Spleen (tissue), 11 donors: ENCODE results near the gene PTOV1. TPM values are rescaled to one million over a fixed set of nuclear protein-coding genes. Genes with fewer than 3 reads are reported as not detected.
"Not testable (repeated sequence)": the region's sequence is repeated elsewhere in the genome, so short reads cannot be mapped to it uniquely, and the experiment has no call there.

Experiments used
- DNase-seq: peaks from one replicate; pipeline ENCODE4 v3.0.0-alpha.2; 2020
- H3K27ac ChIP-seq, 8 donors: fragments of 200-600 bp; sonication (generic) in 7 of 8; 1 replicate in 4 of 8; 2 replicates in 4 of 8; pipeline versions ENCODE4 v1.5.0 to v1.8.0; 2016 to 2021; ENCODE audit warnings: inconsistent platforms in 4 of 8, mild to moderate bottlenecking in 4 of 8, moderate library complexity in 1 of 8
- H3K27me3 ChIP-seq, 7 donors: fragments of 200-600 bp; sonication (generic) in 6 of 7; replicated peaks in 1 of 7; 1 replicate in 4 of 7; 2 replicates in 3 of 7; pipeline versions ENCODE4 v1.5.0 to v1.8.0; 2016 to 2021; ENCODE audit warnings: inconsistent platforms in 3 of 7, mild to moderate bottlenecking in 1 of 7
- H3K36me3 ChIP-seq, 6 donors: fragments of 200-600 bp; sonication (generic) in 5 of 6; 1 replicate in 4 of 6; 2 replicates in 2 of 6; pipeline versions ENCODE4 v1.5.0 to v1.8.0; 2016 to 2021; ENCODE audit warnings: inconsistent platforms in 2 of 6
- H3K4me1 ChIP-seq, 6 donors: fragments of 200-600 bp; sonication (generic) in 5 of 6; 1 replicate in 3 of 6; 2 replicates in 3 of 6; pipeline versions ENCODE4 v1.5.0 to v1.8.0; 2016 to 2021; ENCODE audit warnings: inconsistent platforms in 3 of 6
- H3K4me3 ChIP-seq, 8 donors: fragments of 200-600 bp; sonication (generic) in 7 of 8; 1 replicate in 4 of 8; 2 replicates in 4 of 8; pipeline versions ENCODE4 v1.5.0 to v1.8.0; 2016 to 2021; ENCODE audit warnings: inconsistent platforms in 4 of 8, mild to moderate bottlenecking in 4 of 8, moderate library complexity in 2 of 8
- H3K9me3 ChIP-seq, 8 donors: fragments of 200-600 bp; sonication (generic) in 7 of 8; 1 replicate in 4 of 8; 2 replicates in 4 of 8; pipeline versions ENCODE4 v1.5.0 to v1.8.0; 2016 to 2021; ENCODE audit warnings: inconsistent platforms in 4 of 8
- CTCF ChIP-seq, 11 experiments: fragments of 200-600 bp in 7 of 11; fragments of 450-650 bp in 4 of 11; sonication (generic) in 4 of 11; IDR thresholded peaks in 8 of 11; conservative IDR thresholded peaks in 3 of 11; 1 replicate in 7 of 11; 2 replicates in 4 of 11; pipeline versions ENCODE4 v1.4.0 to v1.8.0; 2016 to 2021; ENCODE audit warnings: antibody characterized with exemption in 11 of 11, inconsistent platforms in 4 of 11, mild to moderate bottlenecking in 1 of 11
- POLR2A ChIP-seq, 3 donors: fragments of 450-650 bp; IDR thresholded peaks; one replicate each; pipeline ENCODE4 v1.5.1; 2017; ENCODE audit warnings: antibody characterized with exemption in 3 of 3, mild to moderate bottlenecking in 1 of 3
- POLR2AphosphoS5 ChIP-seq, 3 donors: sonication (generic); formaldehyde crosslinking; IDR thresholded peaks; one replicate each; pipeline ENCODE4 v1.5.1; 2017; ENCODE audit warnings: antibody characterized with exemption in 3 of 3
- WGBS, 5 donors: extraction: QIAGEN DNeasy Blood & Tissue Kit in 3 of 5; methylation state at CpG; one replicate each; pipeline versions ENCODE4 v1.1.5 to v1.1.7; 2013 to 2018; 5-methylcytosine and 5-hydroxymethylcytosine counted together
- intact Hi-C: fragments of 100-400 bp; cut with DNase I; formaldehyde crosslinking; loops from one replicate; pipeline ENCODE4 v1.15.0; 2023; ENCODE audit warnings: low total_unique reads
- polyA plus RNA-seq, 3 donors: library from polyadenylated mRNA; stranded (reverse); fragments of 200-250 nt; gene quantifications; one replicate each; pipeline ENCODE4 v1.2.1, GENCODE V29; 2013
- total RNA-seq, 7 donors: library from RNA; depleted of rRNA in 3 of 7; stranded (reverse); fragments of >200 nt in 3 of 7; fragmentation: NEBNext Ultra II Directional in 4 of 7; extraction: Animal tissue kit (Norgen Biotek cat#: 25700) in 4 of 7; gene quantifications; one replicate each; pipeline versions ENCODE4 v1.1.0 to v1.2.1, GENCODE V29; 2016 to 2021
- donor health status: healthy with polysubstance abuse.
- donor health status: DM: no; HTN: no; CAD: no; lungs with moderate emphysema.
- donor health status: DM: no; HTN: no; CAD: no.
- donor health status: Bipolar disorder and iron deficiency.
- donor health status: healthy.
- donor health status: DM: no; HTN: no; CAD: no.
- donor health status: DM: yes; HTN: yes; CAD: no.

PTOV1 gene
- total and polyA plus RNA-seq, 10 donors: 61.4 to 127 (median 90.2) TPM

DNA sequence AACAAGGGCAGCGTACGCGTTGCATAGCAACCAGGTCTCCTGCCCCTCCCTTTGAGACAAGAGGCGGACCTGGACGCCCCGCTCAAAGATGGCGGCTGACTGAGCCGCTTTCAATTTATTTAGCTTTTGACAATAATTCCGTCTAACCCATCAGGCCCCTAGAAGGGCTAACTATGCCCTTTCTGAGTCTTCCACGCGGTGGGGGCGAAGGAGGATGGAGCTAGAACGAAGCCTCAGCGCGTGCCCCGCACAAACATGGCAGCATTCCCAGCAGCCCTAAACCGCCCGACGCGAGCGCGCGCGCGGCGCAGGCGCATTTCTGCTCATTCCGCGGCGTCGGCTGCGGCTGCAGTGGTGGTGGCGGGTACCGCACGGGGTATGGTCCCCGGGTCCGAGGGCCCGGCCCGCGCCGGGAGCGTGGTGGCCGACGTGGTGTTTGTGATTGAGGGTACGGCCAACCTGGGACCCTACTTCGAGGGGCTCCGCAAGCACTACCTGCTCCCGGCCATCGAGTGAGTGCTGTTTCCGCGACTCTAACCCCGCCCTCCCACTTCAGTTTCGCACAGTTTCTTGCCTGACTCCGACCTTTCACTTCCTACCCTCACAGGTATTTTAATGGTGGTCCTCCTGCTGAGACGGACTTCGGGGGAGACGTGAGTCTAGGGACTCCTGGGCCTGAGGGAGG lies 32.9 kb upstream of the PTOV1 start, which contains the start of gene MED25:
Gene MED25, plus strand, starts transcription at position 326 of the 685 bp plus-strand sequence. Its CDS starts 53 bp downstream, at position 379.
- no peaks in the 10 kb centered on the region for H3K9me3 ChIP-seq
- intact Hi-C loops: no loop called here
- H3K27ac ChIP-seq: peak within 1 kb of the TSS; percentile 82 to 99 (median 98)
- H3K4me3 ChIP-seq: peak within 1 kb of the TSS; percentile 73 to 99 (median 94)
- TF ChIP-seq POLR2AphosphoS5 (IDR thresholded peaks at IDR 0.05) (peak; percentile 93 to 95 (median 94)), CTCF (IDR thresholded peaks at IDR 0.05 in 8 of 11, conservative IDR thresholded peaks at IDR 0.05 in 3 of 11) (peak; percentile 29 to 77 (median 64)), POLR2A (IDR thresholded peaks at IDR 0.05) (peak in 2 of 3 donors; percentile 8 to 75)
- H3K27me3 ChIP-seq: no peaks in the 10 kb centered on the region
- H3K4me1 ChIP-seq: peaks cover 14 to 57% (median 37%) of the 10 kb centered on the region in 6 donors
- peak; percentile 96 for DNase-seq
- H3K36me3 ChIP-seq: peaks cover 0 to 24% (median 8%) of the 10 kb centered on the region in 6 donors
- 0 to 1% (median 0%) methylated on average over 24 to 57 of the region's 57 CpGs for WGBS, 5 donors

- Histone ChIP-seq H3K36me3 (peaks cover 0 to 31% (median 15%) of the 10 kb centered on the region in 6 donors), H3K27me3 (no peaks in the 10 kb centered on the region), H3K4me3 (peak overlapping the region; percentile 73 to 99 (median 94)), H3K27ac (peak overlapping the region; percentile 82 to 99 (median 98)), H3K4me1 (peaks cover 12 to 60% (median 33%) of the 10 kb centered on the region in 6 donors), H3K9me3 (no peaks in the 10 kb centered on the region)
- peak; percentile 86 for DNase-seq
- intact Hi-C loops: no loop called here
- 26 to 38% (median 34%) methylated on average over 12 to 16 of the region's 16 CpGs for WGBS, 5 donors
- TF ChIP-seq POLR2A (IDR thresholded peaks at IDR 0.05) (no peak), CTCF (IDR thresholded peaks at IDR 0.05 in 8 of 11, conservative IDR thresholded peaks at IDR 0.05 in 3 of 11) (no peak), POLR2AphosphoS5 (IDR thresholded peaks at IDR 0.05) (no peak)
Observed at GRCh38 chr19:49818649-49819370, 32.1 kb upstream of the PTOV1 start.

DNA sequence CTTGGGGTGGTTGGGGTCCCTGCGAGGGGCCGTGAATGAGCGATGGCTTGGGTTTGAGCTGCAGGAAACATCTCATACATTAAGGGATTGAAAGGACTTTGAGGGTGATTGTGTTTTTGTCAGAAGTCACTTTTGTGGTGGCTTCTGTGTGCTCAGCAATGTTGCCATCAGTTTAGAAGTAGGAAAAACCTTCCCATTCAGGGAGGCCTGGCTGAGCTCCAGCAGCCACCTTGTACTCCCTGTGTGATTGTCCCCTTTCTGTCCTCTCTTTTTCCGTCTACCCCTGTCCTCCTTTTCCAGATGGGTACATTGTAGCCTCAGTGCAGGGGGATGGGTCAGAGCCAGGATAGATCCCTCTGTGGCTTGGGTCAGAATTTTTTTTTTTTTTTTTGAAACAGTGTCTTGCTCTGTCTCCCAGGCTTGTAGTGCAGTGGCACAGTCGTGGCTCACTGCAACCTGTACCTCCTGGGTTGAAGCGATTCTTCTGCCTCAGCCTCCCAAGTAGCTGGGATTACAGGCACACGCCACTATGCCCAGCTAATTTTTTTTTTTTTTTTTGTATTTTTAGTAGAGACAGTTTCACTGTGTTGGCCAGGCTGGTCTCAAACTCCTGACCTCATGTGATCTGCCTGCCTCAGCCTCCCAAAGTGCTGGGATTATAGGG lies 31.4 kb upstream of the PTOV1 start:
- Histone ChIP-seq H3K36me3 (peaks cover 0 to 39% (median 20%) of the 10 kb centered on the region in 6 donors), H3K27ac (peak overlapping the region in 1 of 8 donors; percentile 99), H3K4me3 (peak overlapping the region in 6 of 8 donors; percentile 90 to 99 (median 94)), H3K4me1 (peaks cover 8 to 62% (median 28%) of the 10 kb centered on the region in 6 donors)
- DNase-seq, H3K27me3 ChIP-seq, intact Hi-C loops, H3K9me3 ChIP-seq: not testable (repeated sequence)
- WGBS, 5 donors: 88 to 95% (median 89%) methylated on average over 7 of the region's 7 CpGs

- no peak for DNase-seq
- WGBS, 5 donors: 87 to 95% (median 90%) methylated on average over 10 of the region's 10 CpGs
- H3K27ac ChIP-seq: peak overlapping the region in 1 of 8 donors; percentile 10
- no peaks in the 10 kb centered on the region for H3K27me3 ChIP-seq
- H3K9me3 ChIP-seq: no peaks in the 10 kb centered on the region
- intact Hi-C loops: no loop called here
- peaks cover 8 to 67% (median 28%) of the 10 kb centered on the region in 6 donors for H3K4me1 ChIP-seq
- TF ChIP-seq CTCF (IDR thresholded peaks at IDR 0.05 in 8 of 11, conservative IDR thresholded peaks at IDR 0.05 in 3 of 11): no peak
- no peak for TF ChIP-seq POLR2A (IDR thresholded peaks at IDR 0.05)
- no peak for TF ChIP-seq POLR2AphosphoS5 (IDR thresholded peaks at IDR 0.05)
- no peak overlapping the region for H3K4me3 ChIP-seq
- peaks cover 0 to 43% (median 21%) of the 10 kb centered on the region in 6 donors for H3K36me3 ChIP-seq
Observed at GRCh38 chr19:49820125-49820524, 30.8 kb upstream of the PTOV1 start.
